GM18511 (cell line): ENCODE data around the gene SRSF6.
A peak's percentile ranks its signal among the peaks of the same experiment; 100 is the strongest.
"Not testable (repeated sequence)": the region's sequence is repeated elsewhere in the genome, so short reads cannot be mapped to it uniquely, and the experiment has no call there.

Experiments
- ATAC-seq: cut with Tn5 transposase; IDR thresholded peaks from one replicate; pipeline ENCODE4 v1.9.1; 2021; ENCODE audit warnings: mild to moderate bottlenecking, moderate library complexity; ENCODE audit not compliant: unreplicated experiment

Gene SRSF6

GRCh38 chr20:43473381-43473704, 15.6 kb downstream of the SRSF6 start:
- no peak for ATAC-seq

DNA sequence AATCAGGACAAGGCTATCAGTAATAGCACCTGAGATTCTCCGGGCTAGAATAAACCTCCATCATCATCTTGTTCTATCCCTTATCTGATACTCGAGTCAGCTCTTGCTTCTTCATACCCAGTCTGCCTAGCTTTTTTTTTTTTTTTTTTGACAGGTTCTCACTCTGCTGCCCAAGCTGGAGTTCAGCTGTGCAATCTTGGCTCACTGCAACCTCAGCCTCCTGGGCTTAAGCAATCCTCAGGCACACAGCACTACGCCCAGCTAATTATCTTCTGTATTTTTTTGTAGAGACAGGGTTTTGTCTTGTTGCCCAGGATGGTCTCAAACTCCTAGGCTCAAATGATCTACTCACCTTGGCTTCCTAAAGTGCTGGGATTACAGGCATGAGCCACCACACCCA, 19.5 kb downstream of the SRSF6 start:
- no peak for ATAC-seq

DNA sequence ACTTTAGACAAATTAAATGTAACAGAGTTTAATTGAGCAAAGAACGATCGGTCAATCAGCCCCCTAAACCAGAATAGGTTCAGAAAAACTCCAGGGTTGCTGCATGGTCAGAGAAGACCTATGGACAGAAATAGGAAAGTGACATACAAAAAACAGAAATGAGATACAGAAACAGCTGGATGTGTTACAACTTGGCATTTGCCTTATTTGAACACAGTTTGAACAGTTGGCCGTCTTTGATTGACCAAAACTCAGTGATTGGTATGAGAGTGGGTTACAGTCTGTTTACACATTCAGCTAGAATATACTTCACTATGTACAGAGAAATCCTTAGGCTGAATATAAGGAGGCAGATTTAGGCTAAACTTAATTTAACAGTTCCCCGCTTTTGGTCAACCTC, 19.9 kb downstream of the SRSF6 start:
- ATAC-seq: no peak

DNA sequence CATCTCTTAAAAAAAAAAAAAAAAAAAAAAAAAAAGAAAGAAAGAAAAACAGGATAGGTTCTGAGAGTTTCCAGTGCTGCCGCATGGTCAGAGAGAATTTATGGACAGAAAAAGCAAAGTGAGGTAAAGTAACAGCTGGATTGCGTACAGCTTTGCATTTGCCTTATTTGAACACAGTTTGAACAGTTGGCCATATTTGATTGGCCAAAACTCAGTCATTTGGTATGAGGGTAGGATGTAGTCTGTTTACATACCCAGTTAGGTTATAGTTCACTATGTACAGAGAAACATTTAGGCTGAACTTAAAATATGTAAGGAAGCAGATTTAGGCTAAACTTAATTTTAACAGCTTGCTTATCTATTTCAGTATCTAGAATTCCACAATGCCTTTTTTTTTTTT, 32.3 kb downstream of the SRSF6 start:
- no peak for ATAC-seq

DNA sequence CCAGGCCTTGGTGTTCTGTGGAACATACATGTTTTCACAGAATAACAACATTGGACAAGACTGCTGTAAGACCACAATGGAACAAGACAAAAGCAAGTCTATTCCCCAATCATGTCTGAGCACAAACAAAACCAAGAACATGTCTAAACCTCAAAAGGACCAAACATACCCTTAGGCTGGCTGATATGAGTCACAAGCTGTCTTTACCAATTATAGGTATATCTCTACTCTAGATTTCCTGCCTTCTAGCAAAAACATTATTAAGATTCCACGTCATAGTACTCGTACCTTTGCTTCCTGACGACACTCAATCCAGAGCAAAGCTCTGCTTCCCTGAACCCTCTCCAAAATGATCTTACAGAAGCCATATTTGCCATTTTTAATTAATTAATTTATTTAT, 34.4 kb downstream of the SRSF6 start:
- peak; percentile 77 for ATAC-seq

GRCh38 chr20:43495388-43495787, 37.7 kb downstream of the SRSF6 start:
- ATAC-seq: no peak

DNA sequence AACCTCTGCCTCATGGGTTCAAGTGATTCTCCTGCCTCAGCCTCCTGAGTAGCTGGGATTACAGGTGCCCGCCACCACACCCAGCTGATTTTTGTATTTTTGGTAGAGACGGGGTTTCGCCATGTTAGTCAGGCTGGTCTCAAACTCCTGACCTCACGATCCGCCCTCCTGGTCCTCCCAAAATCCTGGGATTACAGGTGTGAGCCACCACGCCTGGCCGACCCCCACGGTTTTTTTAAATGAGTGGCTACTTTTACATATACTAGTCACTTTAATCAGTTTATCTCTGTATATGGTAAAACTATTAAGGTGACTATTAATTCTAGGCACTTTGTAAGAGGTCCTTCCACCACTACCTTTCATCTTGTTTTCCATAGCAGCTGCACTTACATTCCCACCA, 44.3 kb downstream of the SRSF6 start:
- not testable (repeated sequence) for ATAC-seq

GRCh38 chr20:43506238-43506637, 48.5 kb downstream of the SRSF6 start:
- no peak for ATAC-seq

DNA sequence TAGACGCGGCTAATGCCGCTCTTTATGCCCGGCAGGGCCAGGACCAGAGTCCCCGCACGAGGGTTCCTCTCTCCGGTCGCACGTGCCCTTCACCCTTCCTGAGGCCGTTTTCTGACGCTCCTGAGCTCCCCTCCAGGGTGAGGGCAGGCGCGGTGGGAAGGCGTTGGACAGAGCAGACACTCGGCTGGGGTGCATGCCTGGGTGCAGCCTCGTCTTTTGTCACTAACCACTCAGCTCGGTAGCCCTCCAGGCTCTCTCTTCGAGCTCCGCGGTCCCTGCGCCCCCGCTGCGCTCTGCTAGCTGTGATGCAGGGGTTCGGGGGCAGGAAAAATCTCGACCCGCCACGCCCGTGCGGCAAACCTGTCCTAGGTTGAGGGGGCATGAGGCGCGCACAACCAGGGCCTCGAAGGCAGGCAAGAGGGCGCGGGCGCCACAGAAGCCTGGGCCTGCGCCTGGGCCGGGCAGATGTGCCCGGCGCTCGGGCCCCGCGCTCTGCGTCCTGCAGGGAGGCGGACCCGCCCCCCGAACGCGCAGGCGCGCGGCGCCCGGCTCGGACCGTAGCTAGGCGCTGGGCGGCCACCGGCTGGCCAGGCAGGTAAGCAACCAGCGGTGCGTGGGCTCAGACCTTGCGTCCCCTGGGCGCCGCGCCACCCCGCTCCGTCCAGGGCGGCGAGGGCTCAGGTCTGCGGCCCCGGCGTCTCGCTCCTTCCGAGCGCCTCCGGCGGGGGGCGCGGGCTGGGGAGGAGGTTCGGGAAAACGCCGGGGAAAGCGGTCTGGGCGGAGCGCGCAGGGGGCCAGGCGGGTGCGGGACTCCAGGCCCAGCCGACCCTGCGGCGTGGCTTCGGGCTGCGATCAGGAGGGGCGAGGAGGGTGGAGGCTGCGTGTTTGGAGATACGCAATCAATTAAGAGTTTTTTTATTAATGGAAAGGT, 49.7 kb downstream of the SRSF6 start, which contains the start of gene L3MBTL1:
Gene L3MBTL1 (plus strand): TSS at position 548 of the 931 bp plus-strand sequence. CDS start 5,807 bp downstream, outside the sequence.
- ATAC-seq: no peak

DNA sequence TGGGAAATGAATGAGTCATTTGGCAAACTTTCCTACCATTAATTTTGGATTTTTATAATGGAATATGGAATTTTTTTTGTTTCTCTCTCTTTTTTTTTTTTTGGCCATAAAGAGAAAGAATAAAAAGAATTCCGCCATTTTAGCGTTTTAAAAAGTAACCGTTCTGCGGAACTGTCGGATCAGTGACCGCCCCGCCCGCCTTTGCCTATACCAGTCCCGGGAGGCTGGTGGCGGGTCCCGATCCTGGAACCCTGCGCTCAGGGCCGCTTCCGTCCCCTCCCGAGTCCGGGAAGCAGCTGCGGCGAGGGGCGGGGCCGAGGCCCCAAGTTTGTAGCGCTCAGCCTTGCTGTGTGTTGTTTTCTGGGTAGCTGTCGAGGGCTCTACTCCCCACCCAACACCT, 50.4 kb downstream of the SRSF6 start:
- no peak for ATAC-seq

DNA sequence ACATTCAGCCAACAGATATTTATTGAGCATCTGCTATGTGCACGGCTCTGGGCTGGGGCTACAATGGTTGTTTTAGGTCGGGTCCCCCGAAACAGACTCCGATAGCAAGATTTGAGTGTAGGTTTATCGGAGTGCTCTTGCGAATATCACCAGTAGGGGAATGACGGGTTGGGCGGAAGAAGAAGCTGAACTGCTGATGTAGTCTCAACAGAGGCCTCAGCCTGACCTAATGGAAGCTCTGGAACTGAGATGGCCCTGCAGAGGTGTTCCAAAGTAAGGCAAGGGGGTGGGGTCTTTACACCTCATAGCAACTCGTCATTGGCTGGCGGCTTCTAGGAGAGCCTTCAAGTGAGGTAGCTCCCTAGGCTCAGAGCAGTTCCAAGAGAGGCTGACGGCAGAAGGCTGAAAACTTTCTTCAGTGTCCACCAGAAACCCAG, 50.9 kb downstream of the SRSF6 start:
- no peak for ATAC-seq

DNA sequence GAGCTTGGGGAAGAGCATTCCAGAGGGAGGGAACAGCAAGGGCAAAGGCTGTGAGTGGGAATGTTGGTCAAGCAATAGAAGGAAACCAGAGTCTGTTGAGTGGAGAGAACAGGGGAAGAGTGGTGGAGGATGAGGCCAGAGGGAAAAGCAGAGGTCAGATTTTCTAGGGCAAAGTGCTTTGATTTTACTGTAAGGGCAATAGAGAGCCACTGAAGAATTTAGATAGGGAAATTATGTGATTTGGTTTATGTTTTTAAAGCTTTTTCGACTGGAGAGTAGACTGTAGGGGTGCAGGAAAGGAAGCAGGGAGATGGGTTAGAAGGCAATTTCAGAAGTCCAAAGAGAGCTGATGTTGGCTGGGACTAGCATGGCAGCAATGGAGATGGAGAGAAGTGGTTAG, 54.2 kb downstream of the SRSF6 start:
- no peak for ATAC-seq

DNA sequence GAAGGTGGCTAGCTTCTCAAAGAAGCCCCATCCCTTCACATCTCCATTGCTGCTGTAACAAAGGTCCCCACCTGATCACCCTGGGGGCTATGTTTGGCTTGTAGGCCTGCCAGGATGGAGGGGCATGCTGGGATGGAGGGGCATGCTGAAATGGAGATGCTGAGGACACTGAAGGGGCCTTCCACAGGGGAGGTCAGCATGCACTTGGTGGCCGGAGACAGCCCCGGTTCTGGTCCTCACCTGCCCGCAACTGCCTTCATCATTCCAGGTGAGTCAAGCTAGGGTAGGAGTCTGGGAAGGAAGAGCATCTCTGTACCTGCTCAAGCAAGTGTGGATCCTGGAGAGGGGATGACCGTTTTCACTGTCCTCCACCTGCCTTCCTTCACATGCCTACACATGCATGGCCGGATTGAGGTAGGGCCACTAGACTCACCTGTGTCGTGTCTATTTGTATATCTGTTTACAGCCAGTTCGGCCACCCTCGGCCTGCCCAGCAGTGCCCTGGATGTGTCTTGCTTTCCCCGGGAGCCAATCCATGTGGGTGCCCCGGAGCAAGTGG, 55.8 kb downstream of the SRSF6 start:
- peak; percentile 1 for ATAC-seq
